HG02973 (cell line): Measurements from ENCODE around the gene IFFO2.

Experiments used
- ATAC-seq: cut with Tn5 transposase; IDR thresholded peaks from one replicate; pipeline ENCODE4 v1.9.1; 2021; ENCODE audit warnings: moderate library complexity; ENCODE audit not compliant: unreplicated experiment

IFFO2 gene

DNA sequence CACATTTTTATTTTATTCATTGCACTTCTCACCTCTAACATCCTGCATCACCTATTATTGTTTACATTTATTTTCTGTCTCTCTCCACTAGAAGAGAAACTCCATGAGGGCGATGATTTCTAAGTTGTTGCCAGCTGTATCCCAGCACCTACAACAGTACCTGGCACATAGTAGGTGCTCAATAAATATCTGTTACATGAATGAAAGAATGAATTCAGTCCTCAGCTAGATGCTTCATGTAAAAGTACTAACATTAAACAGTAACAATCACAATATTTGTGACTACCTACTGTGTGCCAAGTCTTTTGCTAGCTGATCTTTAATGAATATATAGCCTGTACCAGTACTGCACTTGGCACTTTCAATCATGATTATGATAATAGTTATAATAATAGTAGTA lies 100.0 kb downstream of the IFFO2 start:
- no peak for ATAC-seq

DNA sequence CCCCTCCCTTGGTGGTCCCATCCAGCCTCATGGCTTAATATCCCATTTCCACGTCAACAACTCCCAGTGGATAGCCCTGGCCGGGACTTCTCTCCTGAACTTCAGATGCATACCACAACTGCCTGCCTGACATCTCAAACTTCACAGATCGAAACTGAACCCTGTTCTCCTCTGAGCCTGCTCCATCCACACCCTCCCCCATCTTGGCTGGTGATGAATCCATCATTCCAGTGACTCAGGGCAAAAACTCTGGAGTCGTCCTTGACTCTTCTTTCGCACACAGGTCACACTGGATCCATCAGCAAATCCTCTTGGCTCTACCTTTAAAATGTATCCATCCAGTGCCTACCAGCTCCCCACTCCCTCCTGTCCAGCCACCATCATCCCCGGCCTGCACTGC lies 100.9 kb downstream of the IFFO2 start:
- ATAC-seq = no peak

DNA sequence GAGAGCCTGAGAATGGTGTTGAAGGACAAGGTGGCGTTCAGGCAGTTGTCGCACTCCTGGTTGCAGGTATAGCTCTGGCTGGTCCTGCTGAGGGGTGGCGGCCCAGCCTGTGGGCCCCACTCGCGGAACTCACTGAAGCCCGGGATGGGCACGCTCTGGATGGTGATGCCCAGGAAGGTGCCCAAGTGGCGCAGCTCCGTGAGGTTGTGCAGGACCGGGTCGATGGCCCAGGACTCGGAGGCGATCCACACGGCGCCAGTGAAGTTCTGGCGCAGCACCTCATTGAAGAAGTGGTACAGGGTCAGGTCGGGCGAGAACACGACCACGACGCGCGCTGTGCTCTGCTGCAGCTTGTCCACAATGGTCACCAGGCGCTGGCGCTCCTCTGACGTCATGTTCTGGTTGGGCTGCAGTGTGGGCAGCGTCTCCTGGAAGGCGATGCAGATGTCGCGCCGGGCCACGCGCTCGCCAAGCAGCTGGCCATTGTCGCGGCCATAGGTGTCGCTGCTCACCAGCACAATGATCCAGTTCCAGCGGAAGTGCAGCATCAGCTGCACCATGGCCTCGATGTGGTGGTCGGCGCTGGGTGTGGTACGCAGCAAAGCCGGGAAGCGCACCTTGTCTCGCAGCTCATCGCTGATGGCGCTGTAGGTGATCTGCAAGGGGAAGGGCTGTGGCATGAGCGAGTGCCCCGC lies 102.0 kb downstream of the IFFO2 start:
- no peak for ATAC-seq
